MCF 10A (cell line): ENCODE measurements around the gene MGMT. TPM values are rescaled to one million over a fixed set of nuclear protein-coding genes. Genes with fewer than 3 reads are reported as not detected.

Source experiments
- BruUV-seq: library from RNA; stranded (reverse); fragments of 400-500 nt; replicated peaks from 2 replicates; lab custom pipeline; 2021; lab: Mats Ljungman, UMichigan
- CTCF ChIA-PET: fragments of 300-600 bp; sonication (Branson Sonifier 250); formaldehyde crosslinking; extraction: SDS; loops from one replicate; lab custom pipeline; 2021; ENCODE audit warnings: antibody characterized with exemption, inconsistent platforms; lab: Yijun Ruan, JAX
- POLR2A ChIA-PET: fragments of 300-600, 350-650 bp; sonication (Branson Sonifier 250); formaldehyde crosslinking; extraction: SDS; loops from one replicate; lab custom pipeline; 2020; ENCODE audit warnings: antibody characterized with exemption, inconsistent platforms; lab: Yijun Ruan, JAX
- DNase-seq: peaks from one replicate; pipeline ENCODE4 v3.0.0-alpha.2; 2018; ENCODE audit not compliant: unreplicated experiment
- H3K27ac Mint-ChIP-seq: one replicate; pipeline ENCODE4 v1.8.0; 2022; ENCODE audit warnings: mild to moderate bottlenecking, low read depth, mixed read lengths; ENCODE audit not compliant: unreplicated experiment
- H3K27me3 Mint-ChIP-seq: one replicate; pipeline ENCODE4 v1.8.0; 2022; ENCODE audit warnings: mixed read lengths; ENCODE audit not compliant: insufficient read depth, unreplicated experiment
- H3K36me3 Mint-ChIP-seq: one replicate; pipeline ENCODE4 v1.8.0; 2022; ENCODE audit warnings: mild to moderate bottlenecking, moderate library complexity, mixed read lengths; ENCODE audit not compliant: insufficient read depth, unreplicated experiment
- H3K4me1 Mint-ChIP-seq: one replicate; pipeline ENCODE4 v1.8.0; 2022; ENCODE audit warnings: mixed read lengths; ENCODE audit not compliant: insufficient read depth, unreplicated experiment
- H3K4me3 Mint-ChIP-seq: one replicate; pipeline ENCODE4 v1.8.0; 2022; ENCODE audit warnings: mild to moderate bottlenecking, moderate library complexity, mixed read lengths; ENCODE audit not compliant: unreplicated experiment
- H3K9me3 Mint-ChIP-seq: one replicate; pipeline ENCODE4 v1.8.0; 2022; ENCODE audit warnings: mixed read lengths; ENCODE audit not compliant: unreplicated experiment
- intact Hi-C: fragments of 100-400 bp; cut with micrococcal nuclease; formaldehyde crosslinking; loops from 2 replicates; pipeline ENCODE4 v1.14.1; 2022
- total RNA-seq: library from RNA; stranded (reverse); gene quantifications from 2 replicates; pipeline ENCODE4 v1.2.3, GENCODE V29; 2022
- TF ChIP-seq, protein P1 (sequence below): fragments of 200-600 bp; IDR thresholded peaks from one replicate; pipeline ENCODE4 v1.8.0; 2022; ENCODE audit warnings: antibody characterized with exemption, mild to moderate bottlenecking; ENCODE audit not compliant: unreplicated experiment

Gene MGMT
- total RNA-seq, 1 experiment from 2014 or later, result 18.0 TPM

- Mint-ChIP-seq H3K9me3 (peaks cover 3% of the 10 kb centered on the region), H3K27ac (no peak overlapping the region), H3K4me3 (no peak overlapping the region), H3K27me3 (no peaks in the 10 kb centered on the region), H3K36me3 (peaks cover 6% of the 10 kb centered on the region), H3K4me1 (no peaks in the 10 kb centered on the region)
- no peak for DNase-seq
- intact Hi-C loops, result no loop called here
- no TSS peak for BruUV-seq
- CTCF ChIA-PET, result no interaction called here
- TF ChIP-seq, protein P1, sequence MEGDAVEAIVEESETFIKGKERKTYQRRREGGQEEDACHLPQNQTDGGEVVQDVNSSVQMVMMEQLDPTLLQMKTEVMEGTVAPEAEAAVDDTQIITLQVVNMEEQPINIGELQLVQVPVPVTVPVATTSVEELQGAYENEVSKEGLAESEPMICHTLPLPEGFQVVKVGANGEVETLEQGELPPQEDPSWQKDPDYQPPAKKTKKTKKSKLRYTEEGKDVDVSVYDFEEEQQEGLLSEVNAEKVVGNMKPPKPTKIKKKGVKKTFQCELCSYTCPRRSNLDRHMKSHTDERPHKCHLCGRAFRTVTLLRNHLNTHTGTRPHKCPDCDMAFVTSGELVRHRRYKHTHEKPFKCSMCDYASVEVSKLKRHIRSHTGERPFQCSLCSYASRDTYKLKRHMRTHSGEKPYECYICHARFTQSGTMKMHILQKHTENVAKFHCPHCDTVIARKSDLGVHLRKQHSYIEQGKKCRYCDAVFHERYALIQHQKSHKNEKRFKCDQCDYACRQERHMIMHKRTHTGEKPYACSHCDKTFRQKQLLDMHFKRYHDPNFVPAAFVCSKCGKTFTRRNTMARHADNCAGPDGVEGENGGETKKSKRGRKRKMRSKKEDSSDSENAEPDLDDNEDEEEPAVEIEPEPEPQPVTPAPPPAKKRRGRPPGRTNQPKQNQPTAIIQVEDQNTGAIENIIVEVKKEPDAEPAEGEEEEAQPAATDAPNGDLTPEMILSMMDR, result no peak
- POLR2A ChIA-PET, result no interaction called here
Observed at GRCh38 chr10:129643266-129643665, 176.2 kb downstream of the MGMT start.

GRCh38 chr10:129645487-129645886, 178.4 kb downstream of the MGMT start:
- DNase-seq, result no peak
- Mint-ChIP-seq H3K4me1 (no peaks in the 10 kb centered on the region), H3K4me3 (no peak overlapping the region), H3K27ac (no peak overlapping the region), H3K36me3 (peaks cover 6% of the 10 kb centered on the region), H3K27me3 (no peaks in the 10 kb centered on the region), H3K9me3 (no peaks in the 10 kb centered on the region)
- ChIA-PET CTCF (interaction anchor here (0.5 kb wide), 1 partner anchor 482 kb away, joined by 3 read pairs; no protein-coding TSS in a partner anchor), POLR2A (no interaction called here)
- TF ChIP-seq, protein P1, result no peak
- no TSS peak for BruUV-seq
- intact Hi-C loops, result no loop called here

- no peak overlapping the region for H3K27ac Mint-ChIP-seq
- no peak overlapping the region for H3K4me3 Mint-ChIP-seq
- H3K27me3 Mint-ChIP-seq, result no peaks in the 10 kb centered on the region
- no peaks in the 10 kb centered on the region for H3K9me3 Mint-ChIP-seq
- no TSS peak for BruUV-seq
- ChIA-PET CTCF (no interaction called here), POLR2A (interaction anchor here (0.7 kb wide), 1 partner anchor 9 kb away, joined by 3 read pairs; no protein-coding TSS in a partner anchor)
- H3K4me1 Mint-ChIP-seq, result no peaks in the 10 kb centered on the region
- intact Hi-C loops, result no loop called here
- peaks cover 6% of the 10 kb centered on the region for H3K36me3 Mint-ChIP-seq
- DNase-seq, result no peak
- TF ChIP-seq, protein P1, result no peak
Observed at GRCh38 chr10:129646973-129647372, 179.9 kb downstream of the MGMT start.

DNA sequence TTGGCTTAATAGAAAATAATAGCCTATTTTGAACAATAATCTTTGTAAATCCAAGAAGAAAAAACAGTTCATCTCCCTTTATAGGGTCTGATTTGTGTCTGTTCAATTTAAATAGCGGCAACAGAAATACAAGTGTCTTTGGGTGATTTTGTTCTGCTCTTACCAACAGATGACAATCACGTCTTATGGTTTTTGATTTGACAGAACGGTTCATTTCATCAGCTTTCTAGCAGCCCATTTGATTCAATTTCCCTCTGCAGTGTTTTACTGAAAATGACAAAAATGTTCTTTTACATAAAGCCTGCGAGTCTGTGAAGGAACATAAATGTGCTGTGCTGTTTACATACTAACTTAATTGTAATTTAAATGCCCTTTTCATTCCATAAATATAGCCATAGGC, 180.5 kb downstream of the MGMT start:
- peaks cover 6% of the 10 kb centered on the region for H3K36me3 Mint-ChIP-seq
- no peaks in the 10 kb centered on the region for H3K9me3 Mint-ChIP-seq
- H3K27ac Mint-ChIP-seq, result no peak overlapping the region
- H3K4me1 Mint-ChIP-seq, result no peaks in the 10 kb centered on the region
- POLR2A ChIA-PET, result interaction anchor here (0.7 kb wide), 1 partner anchor 8 kb away, joined by 3 read pairs; no protein-coding TSS in a partner anchor
- DNase-seq, result no peak
- no TSS peak for BruUV-seq
- TF ChIP-seq, protein P1, result no peak
- intact Hi-C loops, result no loop called here
- H3K4me3 Mint-ChIP-seq, result no peak overlapping the region
- CTCF ChIA-PET, result no interaction called here
- H3K27me3 Mint-ChIP-seq, result no peaks in the 10 kb centered on the region
